IPS-18a (cell line): Measurements from ENCODE around the gene COQ9.

ENCODE experiments used
- H3K27ac ChIP-seq: one replicate; pipeline ENCODE4 v1.5.1; 2013; ENCODE audit warnings: low read length
- H3K27me3 ChIP-seq: one replicate; pipeline ENCODE4 v1.6.1; 2013; ENCODE audit warnings: mild to moderate bottlenecking, low read length; ENCODE audit not compliant: control insufficient read depth, insufficient read depth
- H3K36me3 ChIP-seq: one replicate; pipeline ENCODE4 v1.6.1; 2013; ENCODE audit warnings: low read depth, low read length; ENCODE audit not compliant: control insufficient read depth
- H3K4me1 ChIP-seq: one replicate; pipeline ENCODE4 v1.6.1; 2013; ENCODE audit warnings: low read depth, low read length; ENCODE audit not compliant: control insufficient read depth
- H3K4me3 ChIP-seq: one replicate; pipeline ENCODE4 v1.5.1; 2013; ENCODE audit warnings: low read length
- H3K9ac ChIP-seq: one replicate; pipeline ENCODE4 v1.6.1; 2013; ENCODE audit warnings: mild to moderate bottlenecking, low read length, moderate library complexity
- H3K9me3 ChIP-seq: one replicate; pipeline ENCODE4 v1.6.1; 2013; ENCODE audit warnings: low read depth, low read length; ENCODE audit not compliant: control insufficient read depth

Gene COQ9

DNA sequence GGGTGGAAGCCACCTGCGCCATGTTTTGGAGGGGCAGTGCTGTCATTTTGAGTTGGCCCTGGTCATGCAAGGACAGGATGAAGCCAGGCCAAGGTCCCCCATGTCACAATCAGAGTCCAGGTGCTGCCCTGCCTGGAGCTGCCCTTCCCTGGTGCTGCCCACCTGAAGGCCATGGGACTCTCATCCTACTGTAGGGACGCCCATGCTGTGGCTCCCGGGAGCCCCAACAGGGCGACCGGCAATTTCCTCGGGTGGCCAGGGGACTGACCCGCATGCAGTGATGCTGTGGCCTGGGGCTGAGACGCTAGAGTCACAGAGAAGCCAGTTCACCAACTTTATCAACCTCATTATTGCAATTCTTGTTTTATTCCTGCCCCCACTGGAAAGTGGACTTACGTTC is 34.7 kb upstream of the COQ9 start:
- Histone ChIP-seq H3K27me3 (no peaks in the 10 kb centered on the region), H3K36me3 (no peaks in the 10 kb centered on the region), H3K4me1 (peaks cover 3% of the 10 kb centered on the region), H3K9me3 (no peaks in the 10 kb centered on the region), H3K9ac (no peak overlapping the region), H3K4me3 (no peak overlapping the region), H3K27ac (no peak overlapping the region)

DNA sequence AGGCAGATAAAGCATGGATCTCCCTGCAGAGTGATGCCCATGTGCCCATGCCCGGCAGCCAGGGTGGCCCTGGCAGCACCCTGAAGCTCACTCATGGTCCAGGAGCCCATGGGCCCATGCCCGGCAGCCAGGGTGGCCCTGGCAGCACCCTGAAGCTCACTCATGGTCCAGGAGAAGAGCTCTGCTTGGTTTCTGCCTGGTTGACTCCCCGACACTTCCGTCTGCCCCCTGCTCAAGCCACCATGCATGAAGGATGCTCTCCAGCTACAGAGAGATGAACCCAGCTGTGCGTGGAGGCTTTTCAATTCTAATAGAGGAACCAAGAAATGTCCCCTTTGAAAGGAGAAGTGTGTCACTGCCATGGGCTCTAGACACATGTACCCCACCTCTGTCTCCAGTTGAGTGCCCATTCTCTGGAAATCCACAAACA is 34.0 kb upstream of the COQ9 start:
- Histone ChIP-seq H3K9ac (no peak overlapping the region), H3K4me1 (peaks cover 3% of the 10 kb centered on the region), H3K4me3 (no peak overlapping the region), H3K27ac (no peak overlapping the region), H3K27me3 (no peaks in the 10 kb centered on the region), H3K9me3 (no peaks in the 10 kb centered on the region), H3K36me3 (no peaks in the 10 kb centered on the region)

DNA sequence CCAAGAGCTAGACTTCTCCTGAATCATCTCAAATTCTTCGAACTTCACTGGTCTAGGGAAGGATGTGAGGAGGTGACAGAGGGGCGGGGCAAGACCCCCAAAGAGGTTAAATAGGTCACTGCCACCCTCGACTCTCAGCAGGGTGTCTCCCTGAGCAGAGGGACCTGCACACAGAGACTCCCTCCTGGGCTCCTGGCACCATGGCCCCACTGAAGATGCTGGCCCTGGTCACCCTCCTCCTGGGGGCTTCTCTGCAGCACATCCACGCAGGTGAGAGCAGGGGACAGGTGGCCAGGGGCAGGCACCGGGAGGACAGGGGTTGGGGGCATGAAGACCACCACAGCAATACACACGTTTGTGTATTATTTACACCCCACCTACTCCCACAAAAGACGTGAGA is 33.5 kb upstream of the COQ9 start:
- Histone ChIP-seq H3K9me3 (no peaks in the 10 kb centered on the region), H3K27ac (no peak overlapping the region), H3K4me1 (peaks cover 6% of the 10 kb centered on the region)

DNA sequence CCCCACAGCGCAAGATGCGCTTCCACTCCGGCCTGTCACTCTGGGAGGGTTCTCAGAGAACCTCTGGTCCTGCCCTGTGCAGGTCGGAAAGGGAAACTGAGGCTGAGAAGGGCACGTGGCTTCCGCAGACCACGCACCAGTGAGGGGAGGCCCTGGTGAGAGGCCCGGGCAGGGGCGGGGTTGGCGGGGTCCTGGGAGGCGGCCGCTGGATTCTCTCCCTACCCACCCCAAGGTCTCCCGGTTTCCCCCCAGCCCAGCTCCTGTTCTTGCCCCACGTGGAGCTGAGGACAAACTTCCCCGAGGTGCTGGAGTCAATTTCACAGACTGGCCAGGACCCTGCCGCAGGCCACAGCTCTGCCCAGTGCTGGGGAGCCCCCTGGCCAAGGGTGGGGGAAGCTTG is 31.2 kb upstream of the COQ9 start:
- H3K36me3 ChIP-seq: no peaks in the 10 kb centered on the region
- peaks cover 11% of the 10 kb centered on the region for H3K4me1 ChIP-seq
- H3K9me3 ChIP-seq: no peaks in the 10 kb centered on the region
- no peaks in the 10 kb centered on the region for H3K27me3 ChIP-seq
- H3K9ac ChIP-seq: peak overlapping the region; percentile 77
- no peak overlapping the region for H3K4me3 ChIP-seq
- no peak overlapping the region for H3K27ac ChIP-seq

More for the DNA sequence above, 33.5 kb upstream of the COQ9 start:
- H3K9ac ChIP-seq: no peak overlapping the region
- H3K27me3 ChIP-seq: no peaks in the 10 kb centered on the region
- no peak overlapping the region for H3K4me3 ChIP-seq
- H3K36me3 ChIP-seq: no peaks in the 10 kb centered on the region

DNA sequence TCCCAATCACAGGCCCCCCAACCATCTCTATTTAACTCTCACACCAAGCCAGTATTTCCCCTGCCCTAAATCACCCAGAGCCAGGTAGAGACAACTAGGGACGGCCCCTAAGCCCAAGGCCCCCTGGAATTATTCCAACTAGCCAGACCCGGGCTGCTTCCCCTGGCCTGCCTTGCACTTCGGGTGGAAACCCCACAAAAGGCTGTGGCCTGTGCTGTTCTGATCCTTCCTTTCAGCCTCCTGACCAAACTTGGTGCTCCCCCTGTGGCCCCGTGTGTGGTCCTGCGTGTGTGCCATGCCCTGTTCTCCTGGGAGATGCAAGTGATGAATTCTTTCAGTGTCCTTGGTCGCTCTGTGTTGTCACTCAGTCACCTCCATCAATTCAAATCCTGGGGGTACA is 27.8 kb upstream of the COQ9 start:
- Histone ChIP-seq H3K4me3 (no peak overlapping the region), H3K36me3 (no peaks in the 10 kb centered on the region), H3K27me3 (no peaks in the 10 kb centered on the region), H3K27ac (no peak overlapping the region), H3K9me3 (no peaks in the 10 kb centered on the region), H3K9ac (no peak overlapping the region), H3K4me1 (peaks cover 11% of the 10 kb centered on the region)

DNA sequence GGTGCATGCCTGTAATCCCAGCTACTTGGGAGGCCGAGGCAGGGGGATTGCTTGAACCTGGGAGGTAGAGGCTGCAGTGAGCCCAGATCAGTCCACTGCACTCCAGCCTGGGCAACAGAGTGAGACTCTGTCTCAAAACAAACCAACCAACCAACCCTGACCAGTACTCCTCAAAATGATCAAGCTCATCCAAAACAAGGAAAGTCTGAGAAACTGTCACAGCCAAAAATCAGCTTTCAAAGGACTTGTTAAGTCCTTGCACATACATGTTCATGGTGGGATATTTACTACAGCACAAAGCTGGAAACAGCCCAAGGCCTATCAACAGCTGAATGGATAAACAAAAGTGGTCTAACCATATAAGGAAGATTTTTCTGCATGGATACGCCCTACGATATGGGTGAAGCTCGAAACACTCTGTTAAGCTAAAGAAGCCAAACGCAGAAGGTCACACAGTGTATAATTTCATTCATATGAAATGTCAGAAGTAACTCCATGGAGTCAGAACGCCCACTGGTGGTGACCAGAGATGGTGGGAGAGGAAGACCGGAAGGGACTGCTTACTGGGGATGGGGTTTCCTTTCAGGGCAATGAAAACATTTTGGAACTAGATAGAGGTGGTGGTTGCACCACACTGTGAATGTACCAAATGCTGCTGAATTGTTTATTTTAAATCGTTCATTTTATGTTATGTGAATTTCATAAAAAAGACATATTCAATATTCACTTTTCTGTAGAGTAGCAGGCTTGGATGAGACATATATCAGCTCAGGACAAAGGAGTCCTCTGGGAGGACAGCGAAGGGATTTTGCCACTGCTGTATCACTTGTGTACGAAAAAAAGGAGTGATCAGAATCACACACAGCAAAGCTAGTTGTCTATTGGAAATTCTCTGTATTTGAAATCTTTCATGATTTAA is 25.0 kb upstream of the COQ9 start:
- Histone ChIP-seq H3K27me3 (no peaks in the 10 kb centered on the region), H3K9ac (no peak overlapping the region), H3K27ac (no peak overlapping the region)

DNA sequence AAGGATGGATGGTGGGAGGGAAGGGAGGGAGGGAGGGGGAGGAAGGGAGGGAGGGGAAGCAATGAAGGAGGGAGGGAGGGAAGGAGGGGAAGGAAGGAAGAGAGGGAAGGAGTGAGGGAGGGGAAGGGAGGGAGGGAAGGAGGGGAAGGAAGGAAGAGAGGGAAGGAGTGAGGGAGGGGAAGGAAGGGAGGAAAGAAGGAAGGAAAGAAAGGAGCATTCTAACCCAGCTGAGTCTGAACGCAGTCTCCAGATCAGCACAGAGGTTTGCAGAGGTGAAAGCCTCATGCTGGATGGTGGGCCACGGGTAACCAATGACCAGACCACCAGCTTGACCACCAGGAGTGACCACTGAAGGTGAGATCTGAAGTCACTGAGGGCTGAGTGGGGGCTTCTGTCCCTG is 24.1 kb upstream of the COQ9 start:
- Histone ChIP-seq H3K36me3 (peaks cover 3% of the 10 kb centered on the region), H3K9ac (no peak overlapping the region), H3K9me3 (no peaks in the 10 kb centered on the region), H3K27me3 (no peaks in the 10 kb centered on the region), H3K4me1 (peaks cover 8% of the 10 kb centered on the region), H3K4me3 (no peak overlapping the region), H3K27ac (no peak overlapping the region)

More for the DNA sequence above, 25.0 kb upstream of the COQ9 start:
- H3K4me3 ChIP-seq: no peak overlapping the region
- H3K36me3 ChIP-seq: peaks cover 2% of the 10 kb centered on the region
- H3K9me3 ChIP-seq: no peaks in the 10 kb centered on the region
- H3K4me1 ChIP-seq: peaks cover 8% of the 10 kb centered on the region

DNA sequence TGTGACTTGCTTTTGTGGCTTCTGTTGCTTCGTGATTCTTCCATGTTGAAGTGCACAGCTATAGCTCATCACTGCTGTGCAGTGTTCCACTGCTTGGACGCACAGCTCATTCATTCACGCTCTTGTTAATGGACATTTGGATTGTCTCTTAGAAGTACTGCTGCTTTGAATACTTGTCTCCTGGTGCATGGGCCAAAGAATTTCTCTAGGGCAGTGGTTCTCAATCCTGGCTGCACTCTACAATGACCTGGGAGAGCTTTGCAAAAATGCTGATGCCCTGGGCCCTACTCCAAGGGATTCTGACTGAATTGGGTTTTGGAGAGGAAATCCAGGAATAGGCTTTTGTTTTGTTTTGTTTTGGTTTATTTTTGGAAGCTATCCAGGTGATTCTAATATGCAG is 22.7 kb upstream of the COQ9 start:
- Histone ChIP-seq H3K36me3 (peaks cover 14% of the 10 kb centered on the region), H3K4me3 (no peak overlapping the region), H3K9ac (no peak overlapping the region), H3K9me3 (no peaks in the 10 kb centered on the region), H3K27ac (no peak overlapping the region), H3K27me3 (no peaks in the 10 kb centered on the region), H3K4me1 (no peaks in the 10 kb centered on the region)

DNA sequence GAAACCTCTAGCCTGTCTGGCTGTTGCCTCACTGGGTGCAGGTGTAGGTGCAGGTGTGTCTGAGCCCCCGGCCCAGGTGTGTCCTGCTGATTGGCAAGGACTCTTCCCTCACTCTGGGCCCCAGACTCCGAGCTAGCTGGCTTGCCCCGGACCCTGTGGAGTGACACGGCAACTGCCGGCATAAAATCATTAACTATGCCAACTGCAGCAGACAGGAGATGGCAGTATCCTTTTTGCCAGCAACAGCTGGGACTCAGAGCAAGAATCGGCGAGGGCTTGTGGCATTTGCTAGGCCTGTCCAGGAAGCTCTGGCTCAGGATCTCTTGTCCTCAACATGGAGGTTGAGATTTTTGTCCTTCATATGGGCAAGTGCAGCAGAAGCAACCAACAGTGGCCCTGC is 20.9 kb upstream of the COQ9 start:
- Histone ChIP-seq H3K27ac (no peak overlapping the region), H3K9ac (no peak overlapping the region), H3K27me3 (no peaks in the 10 kb centered on the region), H3K4me1 (no peaks in the 10 kb centered on the region), H3K4me3 (no peak overlapping the region), H3K36me3 (peaks cover 30% of the 10 kb centered on the region), H3K9me3 (no peaks in the 10 kb centered on the region)

DNA sequence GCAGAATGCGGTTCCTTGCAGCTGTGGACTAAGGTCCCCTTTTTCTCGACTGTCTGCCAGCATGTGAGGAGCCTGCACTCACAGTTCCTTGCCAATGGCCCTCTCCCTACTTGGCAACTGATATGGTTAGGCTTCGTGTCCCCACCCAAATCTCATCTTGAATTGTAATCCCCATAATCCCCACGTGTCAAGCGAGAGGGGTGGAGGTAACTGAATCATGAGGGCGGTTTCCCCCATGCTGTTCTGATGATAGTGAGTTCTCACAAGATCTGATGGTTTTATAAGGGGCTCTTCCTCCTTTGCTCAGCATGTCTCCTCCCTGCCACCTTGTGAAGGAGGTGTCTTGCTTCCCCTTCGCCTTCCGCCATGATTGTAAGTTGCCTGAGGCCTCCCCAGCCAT is 20.0 kb upstream of the COQ9 start:
- H3K4me3 ChIP-seq: no peak overlapping the region
- no peaks in the 10 kb centered on the region for H3K4me1 ChIP-seq
- H3K9me3 ChIP-seq: no peaks in the 10 kb centered on the region
- peaks cover 39% of the 10 kb centered on the region for H3K36me3 ChIP-seq
- no peak overlapping the region for H3K27ac ChIP-seq
- no peak overlapping the region for H3K9ac ChIP-seq
- H3K27me3 ChIP-seq: no peaks in the 10 kb centered on the region

DNA sequence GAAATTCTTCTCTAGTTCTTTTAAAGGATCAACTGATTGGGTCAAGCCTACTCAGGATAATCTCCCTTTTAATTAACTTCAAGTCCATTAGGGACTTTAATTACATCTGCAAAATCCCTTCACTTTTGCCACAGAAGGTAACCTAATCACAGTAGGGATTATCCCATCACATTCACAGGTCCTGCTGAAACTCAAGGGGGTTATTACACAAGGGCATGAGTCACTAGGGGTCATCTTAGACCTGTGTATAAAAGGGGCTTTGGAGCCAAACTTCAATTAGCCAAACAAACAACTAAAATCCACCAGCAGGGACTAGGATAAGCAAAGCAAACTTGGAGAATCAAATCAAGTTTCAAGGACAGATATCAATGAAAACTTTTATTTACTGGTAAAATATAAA is 19.5 kb upstream of the COQ9 start:
- Histone ChIP-seq H3K27me3 (no peaks in the 10 kb centered on the region), H3K4me3 (no peak overlapping the region), H3K9ac (no peak overlapping the region), H3K27ac (no peak overlapping the region), H3K36me3 (peaks cover 45% of the 10 kb centered on the region), H3K9me3 (no peaks in the 10 kb centered on the region), H3K4me1 (no peaks in the 10 kb centered on the region)

DNA sequence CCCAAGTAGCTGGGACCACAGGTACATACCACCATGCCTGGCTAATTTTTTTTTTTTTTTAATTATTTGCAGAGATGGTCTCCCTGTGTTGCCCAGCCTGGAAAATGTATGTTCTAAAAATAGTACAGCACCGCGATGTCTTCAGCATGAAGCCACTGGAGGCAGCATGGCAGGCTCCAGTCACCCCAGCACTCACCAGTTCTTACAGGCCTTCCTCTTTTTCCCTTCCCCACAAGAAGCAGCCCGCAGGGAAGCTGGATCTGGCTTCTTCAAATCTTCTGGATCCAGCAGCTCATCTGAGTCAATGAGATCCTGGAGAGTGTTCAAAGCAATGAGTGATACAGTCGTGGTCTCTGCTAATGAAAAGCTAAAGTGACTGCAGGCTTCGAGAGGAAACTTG is 16.3 kb upstream of the COQ9 start:
- no peaks in the 10 kb centered on the region for H3K27me3 ChIP-seq
- H3K9me3 ChIP-seq: no peaks in the 10 kb centered on the region
- H3K4me1 ChIP-seq: no peaks in the 10 kb centered on the region
- H3K36me3 ChIP-seq: peaks cover 75% of the 10 kb centered on the region
- H3K9ac ChIP-seq: no peak overlapping the region
- no peak overlapping the region for H3K27ac ChIP-seq
- H3K4me3 ChIP-seq: no peak overlapping the region
